Activated naive CD4-positive, alpha-beta T cell treated with anti-CD3 and anti-CD28 coated beads, Interleukin-2, amount 50 U/mL, for 16 hours (primary cell): ENCODE data around the gene OCA2.

Experiments
- DNase-seq: peaks from one replicate; pipeline ENCODE4 v3.0.0-alpha.2; 2020

OCA2 gene

GRCh38 chr15:27835233-27835939, 263.7 kb downstream of the OCA2 start:
- DNase-seq, result no peak

DNA sequence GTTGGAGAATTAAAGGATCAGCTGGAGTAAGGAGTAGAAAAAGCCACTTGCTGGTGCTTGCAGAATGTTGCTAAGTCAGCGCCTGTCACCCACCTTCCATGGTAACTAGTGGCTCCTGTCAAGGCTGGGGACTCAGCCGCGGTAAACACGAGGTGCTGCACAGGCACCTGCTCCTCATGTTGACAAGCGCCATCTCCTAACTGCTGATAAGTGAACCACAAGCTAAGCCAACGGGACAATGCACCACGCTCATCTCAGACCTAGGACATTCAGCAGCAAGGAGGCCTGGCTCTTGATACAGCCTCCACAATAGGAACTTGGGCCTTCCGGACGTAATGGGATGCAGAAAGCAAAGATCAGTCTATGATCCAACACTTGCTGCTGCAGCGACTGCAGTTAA, 264.4 kb downstream of the OCA2 start:
- no peak for DNase-seq

DNA sequence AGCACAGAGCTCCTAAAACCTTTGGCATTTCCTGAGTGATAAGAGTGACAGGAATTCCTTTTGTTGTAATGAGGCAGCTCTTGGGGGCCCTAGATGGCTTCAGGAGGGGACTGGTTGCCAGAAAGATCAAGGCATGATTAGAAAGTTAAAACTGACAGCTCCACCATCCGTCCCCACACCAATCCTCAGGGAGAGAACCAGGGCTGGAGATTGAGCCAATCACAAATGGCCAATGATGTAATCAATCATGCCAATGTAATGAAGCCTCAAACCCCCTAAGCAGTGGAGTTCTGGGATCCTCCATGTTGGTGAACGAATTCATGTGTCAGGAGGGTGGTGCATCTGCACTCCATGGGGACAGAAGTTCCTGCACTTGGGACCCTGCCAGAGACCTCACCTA, 265.1 kb downstream of the OCA2 start:
- no peak for DNase-seq

DNA sequence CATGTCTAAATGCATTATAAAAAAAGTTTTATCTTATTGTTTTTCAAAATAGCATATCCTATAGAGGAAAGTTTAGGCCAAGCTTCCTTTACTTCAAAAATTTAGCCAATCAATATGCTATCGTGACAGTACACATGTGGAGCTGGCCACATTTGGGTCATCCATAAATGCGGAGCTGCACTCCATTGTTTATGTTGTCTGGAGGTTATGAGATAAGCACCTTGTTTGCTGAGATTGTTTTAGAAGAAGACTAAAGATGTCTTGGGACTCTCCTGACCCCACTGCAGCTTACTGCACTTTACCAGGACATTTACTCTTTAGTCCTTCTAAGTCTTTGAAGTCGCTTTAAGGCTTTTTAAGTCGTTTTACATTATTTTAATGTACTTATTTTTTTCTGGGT, 265.9 kb downstream of the OCA2 start:
- no peak for DNase-seq

- no peak for DNase-seq
These were observed 266.9 kb downstream of the OCA2 start for GRCh38 chr15:27832237-27832596.

GRCh38 chr15:27831384-27832236, 267.5 kb downstream of the OCA2 start:
- no peak for DNase-seq

GRCh38 chr15:27828746-27829145, 270.4 kb downstream of the OCA2 start:
- DNase-seq, result no peak

DNA sequence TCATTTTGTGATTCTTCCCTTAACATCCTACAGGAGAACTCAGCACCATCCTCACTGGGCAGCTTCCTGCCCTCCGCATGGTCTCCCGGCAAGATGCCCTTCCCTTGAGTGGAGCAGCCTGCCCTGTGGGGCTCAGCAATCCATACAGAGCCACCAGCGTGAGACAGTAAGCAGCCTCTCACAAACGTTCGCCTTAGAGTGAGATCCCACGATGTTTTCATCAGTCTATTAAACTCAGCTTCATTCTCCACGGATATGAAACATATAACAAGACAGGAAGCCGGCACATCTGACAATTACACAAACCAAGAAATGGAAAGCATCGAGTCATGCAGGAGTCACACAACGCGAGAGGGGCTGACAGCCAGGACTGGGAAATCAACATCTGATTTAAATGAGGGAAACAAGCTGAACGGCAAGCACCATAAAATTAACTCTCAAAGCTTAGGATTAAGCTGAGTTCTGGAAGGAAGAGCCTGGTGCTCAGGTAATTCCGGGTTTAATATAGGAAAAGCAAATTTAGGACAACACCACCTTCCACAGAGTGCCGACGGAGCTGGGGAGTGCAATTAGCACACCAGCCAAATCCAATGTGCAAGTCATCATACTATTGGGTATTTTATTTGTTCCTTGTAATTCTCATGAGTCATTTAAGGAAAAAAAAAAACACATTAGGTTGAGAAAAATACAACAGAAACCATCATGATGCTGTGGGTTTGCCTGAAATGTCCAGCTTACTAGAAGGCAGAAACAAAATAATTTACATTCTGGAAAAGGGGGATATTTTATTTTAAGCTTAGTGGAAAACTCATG, 272.0 kb downstream of the OCA2 start:
- DNase-seq, result no peak

DNA sequence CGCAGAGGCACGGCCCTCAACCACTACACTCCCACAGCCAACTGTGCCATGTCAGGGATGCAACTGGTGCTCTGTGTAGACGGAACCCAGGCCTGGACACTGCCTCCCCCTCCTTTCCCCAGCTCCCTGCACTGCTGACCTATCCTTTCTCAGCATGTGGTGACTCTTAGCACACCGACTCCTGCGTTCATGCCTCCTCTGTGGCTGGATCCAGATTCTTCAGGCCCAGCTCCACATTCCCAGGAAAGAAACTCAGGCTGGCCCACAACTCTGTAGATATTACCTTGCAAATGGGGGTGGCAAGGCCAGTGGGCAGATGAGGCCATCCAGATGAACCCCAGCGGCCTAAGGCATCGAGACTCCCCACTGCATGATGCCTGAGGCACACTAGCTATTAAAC, 272.7 kb downstream of the OCA2 start:
- DNase-seq, result no peak

DNA sequence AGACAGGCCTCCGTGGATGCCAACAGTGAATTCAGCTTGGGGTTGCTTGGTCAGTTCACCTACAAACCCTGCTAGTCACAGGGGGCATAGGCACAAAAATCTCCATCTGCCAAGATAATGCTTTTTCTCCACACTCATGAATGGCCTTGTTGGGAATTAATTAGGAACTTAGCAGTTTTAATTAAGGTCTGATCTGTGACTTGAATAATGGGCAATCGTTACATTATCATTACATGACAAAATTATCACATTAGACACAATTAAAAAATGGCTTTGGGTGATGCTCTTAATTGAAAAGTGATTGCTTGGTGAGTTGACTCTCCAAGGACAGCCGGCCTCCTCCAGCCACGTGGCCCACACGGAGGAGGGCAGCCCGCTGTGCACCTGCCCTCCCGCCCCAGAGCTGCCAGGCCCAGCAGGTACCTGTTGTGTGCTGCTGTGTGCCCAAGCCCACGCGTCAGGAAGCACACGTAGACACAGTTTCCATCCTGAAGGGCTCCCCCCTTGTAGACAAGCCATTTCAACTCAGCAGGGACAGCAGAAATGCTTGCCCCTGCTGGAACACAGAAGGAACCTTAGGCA, 274.2 kb downstream of the OCA2 start:
- DNase-seq, result no peak

DNA sequence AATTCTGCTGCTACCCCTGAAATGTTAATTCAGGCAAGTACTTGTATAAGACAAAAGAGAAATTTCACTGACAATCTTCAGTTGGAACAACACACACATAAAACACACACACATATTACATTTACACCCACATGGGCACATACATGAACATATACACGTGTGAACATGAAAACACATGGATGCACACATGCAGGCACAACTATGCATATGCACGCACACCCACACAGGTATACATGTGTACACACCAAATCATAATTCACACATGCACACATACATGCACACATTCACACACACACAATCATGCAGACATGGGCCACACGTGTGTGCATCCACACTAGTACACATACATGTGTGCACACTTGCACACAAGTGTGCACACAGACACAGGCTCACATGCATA, 277.8 kb downstream of the OCA2 start:
- DNase-seq, result no peak

- no peak for DNase-seq
These were observed 278.4 kb downstream of the OCA2 start for GRCh38 chr15:27820722-27821121.

DNA sequence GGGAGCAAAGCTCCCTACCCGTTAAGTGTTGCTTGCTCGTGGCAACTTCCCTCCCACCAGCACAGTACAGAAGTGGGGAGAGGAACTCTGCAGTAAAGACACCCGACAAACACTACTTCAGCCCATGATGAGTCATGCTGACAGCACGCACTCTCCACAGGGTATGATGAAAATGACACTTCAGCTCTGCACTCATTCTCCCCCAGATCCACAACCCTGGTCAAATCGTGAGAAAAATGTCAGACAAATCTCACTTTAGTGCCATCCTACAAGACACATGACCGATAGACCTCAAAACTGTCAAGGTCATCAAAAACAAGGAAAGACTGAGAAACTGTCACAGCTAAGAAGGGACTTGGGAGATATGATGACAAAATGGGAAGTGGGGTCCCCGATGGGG, 278.9 kb downstream of the OCA2 start:
- no peak for DNase-seq

GRCh38 chr15:27817258-27817657, 281.9 kb downstream of the OCA2 start:
- DNase-seq, result no peak

DNA sequence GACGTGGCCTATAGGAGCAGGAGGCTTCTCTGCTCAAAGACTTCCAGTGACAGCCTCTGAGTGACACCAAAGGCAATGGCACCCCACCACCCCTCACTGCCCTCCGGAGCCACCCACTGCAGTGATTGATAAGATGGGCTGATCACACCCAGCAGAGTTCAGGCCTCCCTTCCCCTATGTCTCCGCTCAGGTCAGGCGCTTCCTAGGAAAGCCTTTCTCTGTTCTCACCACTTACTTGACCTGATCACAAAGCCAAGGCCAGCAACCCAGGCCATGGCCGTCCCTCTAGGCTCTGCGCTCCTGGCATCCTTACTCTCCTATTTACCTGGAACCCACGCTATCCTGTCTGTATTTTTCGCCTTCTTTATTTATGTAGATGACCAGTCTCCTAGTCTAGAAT, 282.3 kb downstream of the OCA2 start:
- DNase-seq, result no peak

DNA sequence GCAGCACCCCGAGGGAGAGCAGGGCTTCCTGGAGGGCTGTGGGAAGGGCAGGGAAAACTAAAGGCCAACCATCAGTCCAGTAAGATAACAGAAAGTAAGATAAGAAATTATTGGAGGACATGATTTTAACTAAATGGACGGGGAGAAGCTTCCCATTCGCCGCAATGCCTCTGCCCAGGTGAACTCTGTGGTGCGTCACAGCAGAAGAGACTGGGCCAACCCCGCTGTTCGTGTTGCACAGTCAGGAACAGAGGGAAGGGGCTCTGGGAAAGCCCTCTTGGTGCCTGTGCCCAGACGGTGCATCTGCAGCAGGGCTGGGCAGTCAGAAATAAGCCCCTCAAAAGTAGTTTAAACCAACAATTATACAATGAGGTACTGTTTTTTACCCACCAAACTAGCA, 284.1 kb downstream of the OCA2 start:
- DNase-seq, result no peak

DNA sequence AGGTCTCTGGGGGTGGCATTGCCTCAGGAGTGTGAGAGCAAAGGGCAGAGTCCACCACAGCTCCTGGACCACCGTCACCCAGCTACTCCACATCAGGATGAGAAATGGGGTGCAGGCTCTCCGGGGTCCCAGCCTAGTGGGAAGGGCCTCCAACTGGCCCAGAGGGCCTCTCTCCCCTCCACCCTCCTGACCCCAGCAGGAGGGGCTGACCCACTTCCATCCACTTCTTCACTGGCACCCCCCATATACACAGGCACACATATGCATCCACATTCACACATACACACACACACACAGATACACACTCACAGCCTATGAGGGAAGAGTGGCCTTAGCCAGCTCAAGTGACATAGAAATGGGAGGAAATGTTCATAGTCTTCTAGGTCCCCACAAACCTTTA, 286.0 kb downstream of the OCA2 start:
- DNase-seq, result no peak

- no peak for DNase-seq
These were observed 290.9 kb downstream of the OCA2 start for GRCh38 chr15:27808182-27808581.

DNA sequence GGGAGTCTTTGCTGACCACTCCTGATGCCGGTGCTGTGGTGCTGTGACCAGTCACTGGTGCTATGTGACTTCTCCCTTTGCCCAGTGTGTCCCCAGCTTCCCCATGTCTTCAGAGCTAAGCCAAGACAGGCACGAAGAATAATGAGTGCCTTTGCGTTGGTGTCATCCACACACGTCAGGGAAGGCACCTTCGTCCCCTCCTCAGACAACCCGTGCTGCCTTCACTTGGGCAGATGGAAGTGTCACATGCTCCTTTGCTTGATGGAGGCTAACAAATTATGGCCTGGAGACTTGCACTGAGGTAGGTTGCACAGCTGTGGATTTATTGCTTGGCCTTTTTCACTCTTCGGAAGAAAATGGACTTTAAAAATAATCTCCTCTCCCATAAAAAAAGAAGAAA, 291.8 kb downstream of the OCA2 start:
- DNase-seq, result no peak

DNA sequence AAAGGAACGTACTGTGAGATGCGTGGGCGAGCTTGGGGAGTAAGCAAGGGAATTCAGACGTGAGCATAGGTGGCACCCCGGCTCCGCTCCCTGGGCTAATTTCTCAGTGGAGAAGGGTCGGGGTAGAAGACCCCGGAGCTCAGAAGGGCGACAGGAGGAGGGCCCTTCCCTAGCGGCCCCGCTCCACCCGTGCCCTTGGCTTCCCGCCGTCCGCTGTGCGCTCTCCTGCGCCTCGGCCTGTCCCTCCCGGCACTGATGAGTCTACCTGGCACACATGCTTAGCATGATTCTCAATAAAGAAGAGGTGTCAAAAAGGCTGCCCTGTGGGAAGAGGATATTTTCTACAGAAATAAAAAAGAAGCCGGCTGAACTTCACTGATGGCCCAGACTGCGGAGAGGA, 292.7 kb downstream of the OCA2 start:
- no peak for DNase-seq

DNA sequence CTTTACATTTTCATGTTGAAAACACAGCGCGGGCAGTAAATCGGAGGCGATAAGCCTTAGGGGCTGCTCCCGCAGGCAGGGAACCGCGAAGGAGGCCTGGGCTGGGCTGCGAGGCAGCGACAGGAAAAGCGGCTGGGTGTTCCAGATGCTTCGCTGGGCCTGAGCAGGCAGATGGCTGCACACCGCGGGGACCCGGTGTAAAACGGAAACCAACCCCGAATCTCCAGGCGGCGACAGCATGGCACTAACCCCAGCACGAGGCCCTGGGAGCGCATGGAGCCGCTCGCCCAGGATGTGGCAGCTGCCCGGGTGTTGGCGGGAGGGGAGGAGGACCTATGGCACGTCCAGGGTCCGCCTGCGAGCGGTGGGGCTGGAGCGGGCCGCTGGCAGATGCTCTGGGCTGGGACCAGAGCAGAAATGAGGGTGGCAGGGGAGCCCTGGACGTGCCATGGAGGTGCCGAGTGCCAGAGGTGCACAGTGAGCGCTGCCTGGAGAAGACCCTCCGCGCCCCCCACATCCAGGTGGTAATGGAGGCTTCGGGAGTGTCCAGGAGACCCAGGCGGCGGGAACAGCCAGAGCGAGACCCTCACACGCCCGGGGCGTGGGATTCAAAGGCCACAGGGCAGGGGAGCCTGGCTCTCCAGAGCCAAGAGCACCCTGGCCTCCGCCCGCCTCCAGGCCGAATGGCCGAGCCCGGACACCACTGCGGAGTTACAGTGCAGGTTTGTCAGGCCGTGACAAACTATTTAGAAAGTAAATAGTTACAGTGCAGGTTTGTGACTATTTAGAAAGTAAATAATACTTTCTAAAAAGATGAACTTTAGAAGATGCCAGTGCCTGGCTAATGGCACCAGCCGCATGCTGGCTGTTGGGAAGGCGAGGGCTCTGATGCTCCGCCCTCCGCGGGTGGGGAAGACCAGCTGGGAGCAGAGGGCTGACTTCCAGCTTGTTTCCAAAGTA, 293.6 kb downstream of the OCA2 start:
- no peak for DNase-seq

GRCh38 chr15:27804569-27805260, 294.4 kb downstream of the OCA2 start:
- DNase-seq, result no peak
